ENCODE data around the gene FOXN1. TPM values are rescaled to one million over a fixed set of nuclear protein-coding genes. Genes with fewer than 3 reads are reported as not detected.

The FOXN1 gene
- total and polyA plus RNA-seq, 2 of the 13 experiments (the other 11 are each of a cell fraction or from before 2014, with no cell fraction given), result 0.01 TPM; not detected in 1

GRCh38 chr17:28573521-28573920, 67.4 kb downstream of the FOXN1 start:
- intact Hi-C loops (cut with micrococcal nuclease; ENCODE audit: unreplicated experiment), result no loop called here
- in situ Hi-C loops (cut with HindIII; ENCODE audit: extremely low pct_ligation_motif_present, low pct_unique_long_range_greater_than_20kb), result loop anchor here (5.0 kb wide), 1 partner anchor 49 kb away; no protein-coding TSS in a partner anchor
- Histone ChIP-seq H3K4me1 (ENCODE audit: insufficient read depth, low read length) (peaks cover 64% of the 10 kb centered on the region), H4K20me1 (ENCODE audit: insufficient read depth, low read length) (no peaks in the 10 kb centered on the region), H3K9me3 (ENCODE audit: low read length) (no peaks in the 10 kb centered on the region), H2AFZ (ENCODE audit: low read length) (no peak overlapping the region), H3K79me2 (ENCODE audit: insufficient read depth, low read length) (peaks cover 17% of the 10 kb centered on the region), H3K9ac (ENCODE audit: insufficient read depth, low read depth, low read length) (no peak overlapping the region), H3K27ac (ENCODE audit: extremely low read length, insufficient read depth, low read length) (no peak overlapping the region), H3K27me3 (ENCODE audit: control insufficient read depth in 1 of 2, insufficient read depth in 2 of 2, low read length in 2 of 2) (no peaks in the 10 kb centered on the region), H3K4me2 (ENCODE audit: low read depth, low read length) (no peak overlapping the region), H3K36me3 (replicated peaks in 1 of 2; ENCODE audit: control insufficient read depth in 1 of 2, insufficient read depth in 2 of 2, low read length in 2 of 2) (peaks cover 2 to 11% of the 10 kb centered on the region in 2 experiments; a peak in 4 of 5 replicates), H3K4me3 (replicated peaks in 1 of 3; ENCODE audit: insufficient read depth in 1 of 3, low read depth in 2 of 3, low read length in 3 of 3) (no peak overlapping the region)
- no TSS peak for BruUV-seq (replicated peaks)
- ATAC-seq, result no peak
- no peak for FAIRE-seq
- POLR2A ChIA-PET, result no interaction called here
- DNase-seq (ENCODE audit: low spot score), result no peak
- WGBS (ENCODE audit: low lambda C conversion rate), result 97% methylated on average over 6 of the region's 9 CpGs
- CTCF ChIA-PET (ENCODE audit: low intra/inter-chr PET ratio, low total read pairs), result no interaction called here
- TF ChIP-seq, protein P1, sequence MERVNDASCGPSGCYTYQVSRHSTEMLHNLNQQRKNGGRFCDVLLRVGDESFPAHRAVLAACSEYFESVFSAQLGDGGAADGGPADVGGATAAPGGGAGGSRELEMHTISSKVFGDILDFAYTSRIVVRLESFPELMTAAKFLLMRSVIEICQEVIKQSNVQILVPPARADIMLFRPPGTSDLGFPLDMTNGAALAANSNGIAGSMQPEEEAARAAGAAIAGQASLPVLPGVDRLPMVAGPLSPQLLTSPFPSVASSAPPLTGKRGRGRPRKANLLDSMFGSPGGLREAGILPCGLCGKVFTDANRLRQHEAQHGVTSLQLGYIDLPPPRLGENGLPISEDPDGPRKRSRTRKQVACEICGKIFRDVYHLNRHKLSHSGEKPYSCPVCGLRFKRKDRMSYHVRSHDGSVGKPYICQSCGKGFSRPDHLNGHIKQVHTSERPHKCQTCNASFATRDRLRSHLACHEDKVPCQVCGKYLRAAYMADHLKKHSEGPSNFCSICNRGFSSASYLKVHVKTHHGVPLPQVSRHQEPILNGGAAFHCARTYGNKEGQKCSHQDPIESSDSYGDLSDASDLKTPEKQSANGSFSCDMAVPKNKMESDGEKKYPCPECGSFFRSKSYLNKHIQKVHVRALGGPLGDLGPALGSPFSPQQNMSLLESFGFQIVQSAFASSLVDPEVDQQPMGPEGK (CRISPR knock-in tag; IDR thresholded peaks at IDR 0.05), result no peak
- no peak for TF ChIP-seq ZC3H13 (CRISPR knock-in tag; IDR thresholded peaks at IDR 0.05)
- no peak for TF ChIP-seq KDM2A (CRISPR knock-in tag; IDR thresholded peaks at IDR 0.05; ENCODE audit: borderline replicate concordance, low read depth)
- TF ChIP-seq ZNF782 (CRISPR knock-in tag; IDR thresholded peaks at IDR 0.05; ENCODE audit: borderline replicate concordance), result no peak
- no peak for TF ChIP-seq NFE2L2 (IDR thresholded peaks at IDR 0.05; ENCODE audit: low read length)
- no peak for TF ChIP-seq ZNF224 (CRISPR knock-in tag; IDR thresholded peaks at IDR 0.05)
- no peak for TF ChIP-seq EED (CRISPR knock-in tag; IDR thresholded peaks at IDR 0.05)
- TF ChIP-seq ZBTB42 (CRISPR knock-in tag; IDR thresholded peaks at IDR 0.05), result no peak
- no peak for TF ChIP-seq ZNF720 (CRISPR knock-in tag; IDR thresholded peaks at IDR 0.05)
- no peak for TF ChIP-seq ZNF382 (CRISPR knock-in tag; IDR thresholded peaks at IDR 0.05; ENCODE audit: borderline replicate concordance)
- TF ChIP-seq, protein P2, sequence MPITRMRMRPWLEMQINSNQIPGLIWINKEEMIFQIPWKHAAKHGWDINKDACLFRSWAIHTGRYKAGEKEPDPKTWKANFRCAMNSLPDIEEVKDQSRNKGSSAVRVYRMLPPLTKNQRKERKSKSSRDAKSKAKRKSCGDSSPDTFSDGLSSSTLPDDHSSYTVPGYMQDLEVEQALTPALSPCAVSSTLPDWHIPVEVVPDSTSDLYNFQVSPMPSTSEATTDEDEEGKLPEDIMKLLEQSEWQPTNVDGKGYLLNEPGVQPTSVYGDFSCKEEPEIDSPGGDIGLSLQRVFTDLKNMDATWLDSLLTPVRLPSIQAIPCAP (CRISPR knock-in tag; IDR thresholded peaks at IDR 0.05; ENCODE audit: low read depth), result no peak
- TF ChIP-seq ZNF234 (CRISPR knock-in tag; conservative IDR thresholded peaks at IDR 0.05), result no peak

All from HepG2 (cell line).